DOHH2 (cell line): Measurements from ENCODE around the gene TBCC.

ENCODE experiments used
- CTCF ChIP-seq: fragments of 200-600 bp; sonication (generic); IDR thresholded peaks from one replicate; pipeline ENCODE4 v1.5.1; 2014; ENCODE audit warnings: antibody characterized with exemption, mild to moderate bottlenecking, low read depth, low read length; ENCODE audit not compliant: poor library complexity, severe bottlenecking
- EZH2phosphoT487 ChIP-seq: fragments of 200-600 bp; sonication (generic); IDR thresholded peaks from 2 replicates; pipeline ENCODE4 v1.6.1; 2017; ENCODE audit warnings: borderline replicate concordance, mild to moderate bottlenecking, antibody characterized with exemption, low read length, moderate library complexity, mixed read lengths

GRCh38 chr6:42783177-42783875 is 37.4 kb upstream of the TBCC start:
- TF ChIP-seq CTCF = no peak
- TF ChIP-seq EZH2phosphoT487 = no peak
